ENCODE data around the gene GAR1.
"Not testable (repeated sequence)": the region's sequence is repeated elsewhere in the genome, so short reads cannot be mapped to it uniquely, and the experiment has no call there.

GAR1 gene

GRCh38 chr4:109815151-109816081 is at the start of gene GAR1:
Gene GAR1, plus strand, starts transcription at chr4:109815762. Its CDS starts 403 bp downstream, at chr4:109816165.
- peaks cover 5% of the 10 kb centered on the region for H3K4me1 ChIP-seq (ENCODE audit: control insufficient read depth, insufficient read depth, low read length)
- H3K9ac ChIP-seq (ENCODE audit: low read length) = peak within 1 kb of the TSS; percentile 91
- H3K36me3 ChIP-seq (ENCODE audit: control insufficient read depth, insufficient read depth, low read length) = no peaks in the 10 kb centered on the region
- peak within 1 kb of the TSS; percentile 87 for H3K27ac ChIP-seq (ENCODE audit: low read depth, low read length)
- peak within 1 kb of the TSS; percentile 96 for H3K4me3 ChIP-seq (ENCODE audit: low read length)
- no peaks in the 10 kb centered on the region for H3K27me3 ChIP-seq (ENCODE audit: control insufficient read depth, insufficient read depth, low read length)

GRCh38 chr4:109782092-109782491 is 33.5 kb upstream of the GAR1 start:
- H3K27me3 ChIP-seq (ENCODE audit: control insufficient read depth, insufficient read depth, low read length); H3K4me3 ChIP-seq (ENCODE audit: low read length); H3K27ac ChIP-seq (ENCODE audit: low read depth, low read length); H3K9ac ChIP-seq (ENCODE audit: low read length); H3K36me3 ChIP-seq (ENCODE audit: control insufficient read depth, insufficient read depth, low read length); H3K4me1 ChIP-seq (ENCODE audit: control insufficient read depth, insufficient read depth, low read length): not testable (repeated sequence)

- no peak overlapping the region for H3K4me3 ChIP-seq (ENCODE audit: low read length)
- no peaks in the 10 kb centered on the region for H3K4me1 ChIP-seq (ENCODE audit: control insufficient read depth, insufficient read depth, low read length)
- no peaks in the 10 kb centered on the region for H3K36me3 ChIP-seq (ENCODE audit: control insufficient read depth, insufficient read depth, low read length)
- H3K27me3 ChIP-seq (ENCODE audit: control insufficient read depth, insufficient read depth, low read length) = no peaks in the 10 kb centered on the region
- no peak overlapping the region for H3K9ac ChIP-seq (ENCODE audit: low read length)
- H3K27ac ChIP-seq (ENCODE audit: low read depth, low read length) = no peak overlapping the region
These were observed 28.7 kb upstream of the GAR1 start for GRCh38 chr4:109786846-109787245.

GRCh38 chr4:109787807-109788206 is 27.8 kb upstream of the GAR1 start:
- H3K36me3 ChIP-seq (ENCODE audit: control insufficient read depth, insufficient read depth, low read length) = no peaks in the 10 kb centered on the region
- no peaks in the 10 kb centered on the region for H3K27me3 ChIP-seq (ENCODE audit: control insufficient read depth, insufficient read depth, low read length)
- H3K4me3 ChIP-seq (ENCODE audit: low read length) = no peak overlapping the region
- H3K27ac ChIP-seq (ENCODE audit: low read depth, low read length) = no peak overlapping the region
- H3K4me1 ChIP-seq (ENCODE audit: control insufficient read depth, insufficient read depth, low read length) = no peaks in the 10 kb centered on the region
- H3K9ac ChIP-seq (ENCODE audit: low read length) = no peak overlapping the region

- Histone ChIP-seq H3K4me1 (ENCODE audit: control insufficient read depth, insufficient read depth, low read length) (no peaks in the 10 kb centered on the region), H3K9ac (ENCODE audit: low read length) (no peak overlapping the region), H3K36me3 (ENCODE audit: control insufficient read depth, insufficient read depth, low read length) (no peaks in the 10 kb centered on the region), H3K27ac (ENCODE audit: low read depth, low read length) (no peak overlapping the region), H3K4me3 (ENCODE audit: low read length) (no peak overlapping the region), H3K27me3 (ENCODE audit: control insufficient read depth, insufficient read depth, low read length) (no peaks in the 10 kb centered on the region)
These were observed 20.5 kb upstream of the GAR1 start for GRCh38 chr4:109795059-109795458.

- no peak overlapping the region for H3K9ac ChIP-seq (ENCODE audit: low read length)
- no peaks in the 10 kb centered on the region for H3K27me3 ChIP-seq (ENCODE audit: control insufficient read depth, insufficient read depth, low read length)
- no peaks in the 10 kb centered on the region for H3K4me1 ChIP-seq (ENCODE audit: control insufficient read depth, insufficient read depth, low read length)
- no peaks in the 10 kb centered on the region for H3K36me3 ChIP-seq (ENCODE audit: control insufficient read depth, insufficient read depth, low read length)
- no peak overlapping the region for H3K27ac ChIP-seq (ENCODE audit: low read depth, low read length)
- no peak overlapping the region for H3K4me3 ChIP-seq (ENCODE audit: low read length)
These were observed 16.7 kb upstream of the GAR1 start for GRCh38 chr4:109798866-109799265.

GRCh38 chr4:109801099-109801789 is 14.3 kb upstream of the GAR1 start:
- no peak overlapping the region for H3K4me3 ChIP-seq (ENCODE audit: low read length)
- no peaks in the 10 kb centered on the region for H3K4me1 ChIP-seq (ENCODE audit: control insufficient read depth, insufficient read depth, low read length)
- H3K27ac ChIP-seq (ENCODE audit: low read depth, low read length) = peak overlapping the region; percentile 17
- H3K27me3 ChIP-seq (ENCODE audit: control insufficient read depth, insufficient read depth, low read length) = no peaks in the 10 kb centered on the region
- H3K36me3 ChIP-seq (ENCODE audit: control insufficient read depth, insufficient read depth, low read length) = no peaks in the 10 kb centered on the region
- H3K9ac ChIP-seq (ENCODE audit: low read length) = no peak overlapping the region

GRCh38 chr4:109801895-109802319 is 13.7 kb upstream of the GAR1 start, which contains the start of gene CFI:
Gene CFI, minus strand, starts transcription at chr4:109801999. Its CDS starts 28 bp downstream, at chr4:109801971.
- H3K27ac ChIP-seq (ENCODE audit: low read depth, low read length) = peak within 1 kb of the TSS; percentile 17
- no peaks in the 10 kb centered on the region for H3K4me1 ChIP-seq (ENCODE audit: control insufficient read depth, insufficient read depth, low read length)
- no peak within 1 kb of the TSS for H3K4me3 ChIP-seq (ENCODE audit: low read length)
- H3K27me3 ChIP-seq (ENCODE audit: control insufficient read depth, insufficient read depth, low read length) = no peaks in the 10 kb centered on the region
- H3K9ac ChIP-seq (ENCODE audit: low read length) = no peak within 1 kb of the TSS
- no peaks in the 10 kb centered on the region for H3K36me3 ChIP-seq (ENCODE audit: control insufficient read depth, insufficient read depth, low read length)

GRCh38 chr4:109803924-109804571 is 11.5 kb upstream of the GAR1 start:
- H3K27ac ChIP-seq (ENCODE audit: low read depth, low read length) = no peak overlapping the region

GRCh38 chr4:109809655-109810054 is 5.9 kb upstream of the GAR1 start:
- Histone ChIP-seq H3K36me3 (ENCODE audit: control insufficient read depth, insufficient read depth, low read length) (no peaks in the 10 kb centered on the region), H3K27ac (ENCODE audit: low read depth, low read length) (no peak overlapping the region), H3K9ac (ENCODE audit: low read length) (no peak overlapping the region), H3K4me1 (ENCODE audit: control insufficient read depth, insufficient read depth, low read length) (no peaks in the 10 kb centered on the region), H3K27me3 (ENCODE audit: control insufficient read depth, insufficient read depth, low read length) (no peaks in the 10 kb centered on the region), H3K4me3 (ENCODE audit: low read length) (no peak overlapping the region)

More at GRCh38 chr4:109803924-109804571, 11.5 kb upstream of the GAR1 start:
- Histone ChIP-seq H3K9ac (ENCODE audit: low read length) (no peak overlapping the region), H3K4me3 (ENCODE audit: low read length) (no peak overlapping the region), H3K4me1 (ENCODE audit: control insufficient read depth, insufficient read depth, low read length) (no peaks in the 10 kb centered on the region), H3K27me3 (ENCODE audit: control insufficient read depth, insufficient read depth, low read length) (no peaks in the 10 kb centered on the region), H3K36me3 (ENCODE audit: control insufficient read depth, insufficient read depth, low read length) (no peaks in the 10 kb centered on the region)

- Histone ChIP-seq H3K4me3 (ENCODE audit: low read length) (no peak overlapping the region), H3K36me3 (ENCODE audit: control insufficient read depth, insufficient read depth, low read length) (no peaks in the 10 kb centered on the region)
These were observed 4.8 kb upstream of the GAR1 start for GRCh38 chr4:109810552-109811387.

More at GRCh38 chr4:109810552-109811387, 4.8 kb upstream of the GAR1 start:
- Histone ChIP-seq H3K4me1 (ENCODE audit: control insufficient read depth, insufficient read depth, low read length) (no peaks in the 10 kb centered on the region), H3K27me3 (ENCODE audit: control insufficient read depth, insufficient read depth, low read length) (no peaks in the 10 kb centered on the region), H3K27ac (ENCODE audit: low read depth, low read length) (no peak overlapping the region), H3K9ac (ENCODE audit: low read length) (no peak overlapping the region)
